GM21390 (cell line): ENCODE results near the gene AKT2.

Source experiments
- ATAC-seq: cut with Tn5 transposase; IDR thresholded peaks from one replicate; pipeline ENCODE4 v1.9.1; 2021; ENCODE audit not compliant: unreplicated experiment

The AKT2 gene

GRCh38 chr19:40237791-40238190 lies 47.4 kb downstream of the AKT2 start:
- ATAC-seq = no peak

GRCh38 chr19:40236366-40236765 lies 48.8 kb downstream of the AKT2 start:
- ATAC-seq = no peak

- no peak for ATAC-seq
Observed at GRCh38 chr19:40236026-40236355, 49.2 kb downstream of the AKT2 start.

GRCh38 chr19:40235238-40236025 lies 49.7 kb downstream of the AKT2 start:
- ATAC-seq = no peak

GRCh38 chr19:40234429-40235237 lies 50.5 kb downstream of the AKT2 start:
- ATAC-seq = no peak

- ATAC-seq = no peak
Observed at GRCh38 chr19:40233811-40234389, 51.2 kb downstream of the AKT2 start.

GRCh38 chr19:40232949-40233810 lies 52.0 kb downstream of the AKT2 start:
- no peak for ATAC-seq

GRCh38 chr19:40232479-40232878 lies 52.7 kb downstream of the AKT2 start:
- no peak for ATAC-seq

- no peak for ATAC-seq
Observed at GRCh38 chr19:40231544-40232424, 53.4 kb downstream of the AKT2 start.

- no peak for ATAC-seq
Observed at GRCh38 chr19:40231057-40231456, 54.1 kb downstream of the AKT2 start.

GRCh38 chr19:40229926-40230417 lies 55.2 kb downstream of the AKT2 start:
- ATAC-seq = no peak

GRCh38 chr19:40229484-40229883 lies 55.7 kb downstream of the AKT2 start:
- no peak for ATAC-seq

- no peak for ATAC-seq
Observed at GRCh38 chr19:40228863-40229262, 56.3 kb downstream of the AKT2 start.

GRCh38 chr19:40228346-40228745 lies 56.8 kb downstream of the AKT2 start:
- no peak for ATAC-seq

- ATAC-seq = no peak
Observed at GRCh38 chr19:40225440-40226305, 59.5 kb downstream of the AKT2 start.

- ATAC-seq = no peak
Observed at GRCh38 chr19:40224342-40225150, 60.6 kb downstream of the AKT2 start.

GRCh38 chr19:40223135-40223822 lies 61.9 kb downstream of the AKT2 start:
- no peak for ATAC-seq
